GM15510 (cell line): ENCODE measurements around the gene FOXD2.

Experiments
- POLR2A ChIP-seq: IDR thresholded peaks from 3 replicates; pipeline ENCODE4 v1.6.1; 2011; ENCODE audit warnings: borderline replicate concordance; ENCODE audit not compliant: insufficient read length; ENCODE audit errors: extremely low read depth

Gene FOXD2

GRCh38 chr1:47409311-47410067, 28.4 kb upstream of the FOXD2 start:
- TF ChIP-seq POLR2A = no peak

- no peak for TF ChIP-seq POLR2A
These were observed 27.8 kb upstream of the FOXD2 start for GRCh38 chr1:47410068-47410455.

- TF ChIP-seq POLR2A = no peak
These were observed 26.4 kb upstream of the FOXD2 start for GRCh38 chr1:47411436-47411835.

- no peak for TF ChIP-seq POLR2A
These were observed 25.4 kb upstream of the FOXD2 start for GRCh38 chr1:47412437-47412836.

GRCh38 chr1:47415728-47416318, 22.0 kb upstream of the FOXD2 start, which contains the start of gene FOXE3:
Gene FOXE3 (plus strand): TSS chr1:47416285. CDS start chr1:47416316, 31 bp downstream.
- TF ChIP-seq POLR2A = no peak

- TF ChIP-seq POLR2A = no peak
These were observed 21.3 kb upstream of the FOXD2 start for GRCh38 chr1:47416319-47417169.

- no peak for TF ChIP-seq POLR2A
These were observed 20.4 kb upstream of the FOXD2 start for GRCh38 chr1:47417170-47418044.

GRCh38 chr1:47418122-47418521, 19.7 kb upstream of the FOXD2 start:
- no peak for TF ChIP-seq POLR2A

GRCh38 chr1:47418681-47419325, 19.0 kb upstream of the FOXD2 start:
- no peak for TF ChIP-seq POLR2A

- TF ChIP-seq POLR2A = no peak
These were observed 17.3 kb upstream of the FOXD2 start for GRCh38 chr1:47420547-47420946.

GRCh38 chr1:47423872-47424271, 14.0 kb upstream of the FOXD2 start:
- TF ChIP-seq POLR2A = no peak

- TF ChIP-seq POLR2A = no peak
These were observed 13.4 kb upstream of the FOXD2 start for GRCh38 chr1:47424336-47424982.

- no peak for TF ChIP-seq POLR2A
These were observed 6.3 kb upstream of the FOXD2 start for GRCh38 chr1:47431534-47431933.

- TF ChIP-seq POLR2A = no peak
These were observed 5.5 kb upstream of the FOXD2 start for GRCh38 chr1:47432071-47433036.
